GM04503 (cell line): Measurements from ENCODE around the gene ZNHIT2.

Experiments
- DNase-seq: peaks from one replicate; pipeline ENCODE4 v3.0.0-alpha.2; 2012; ENCODE audit warnings: low read depth

The ZNHIT2 gene

GRCh38 chr11:65134240-65134951 lies 16.9 kb upstream of the ZNHIT2 start, which contains the start of gene SYVN1:
Gene SYVN1 (minus strand): TSS chr11:65134519. CDS start chr11:65133601, 918 bp downstream.
- DNase-seq: peak; percentile 66

- no peak for DNase-seq
These were observed 16.2 kb upstream of the ZNHIT2 start for GRCh38 chr11:65133724-65134123.

GRCh38 chr11:65132988-65133700 lies 15.6 kb upstream of the ZNHIT2 start:
- DNase-seq: no peak

GRCh38 chr11:65132238-65132987 lies 14.9 kb upstream of the ZNHIT2 start:
- no peak for DNase-seq

GRCh38 chr11:65131895-65132237 lies 14.4 kb upstream of the ZNHIT2 start:
- DNase-seq: no peak

- DNase-seq: no peak
These were observed 13.9 kb upstream of the ZNHIT2 start for GRCh38 chr11:65131417-65131776.

- DNase-seq: no peak
These were observed 13.3 kb upstream of the ZNHIT2 start for GRCh38 chr11:65130631-65131416.

GRCh38 chr11:65129649-65130441 lies 12.3 kb upstream of the ZNHIT2 start:
- no peak for DNase-seq

- DNase-seq: no peak
These were observed 11.0 kb upstream of the ZNHIT2 start for GRCh38 chr11:65128182-65129145.

GRCh38 chr11:65127473-65128181 lies 10.1 kb upstream of the ZNHIT2 start:
- no peak for DNase-seq

GRCh38 chr11:65126624-65127274 lies 9.2 kb upstream of the ZNHIT2 start:
- no peak for DNase-seq

- no peak for DNase-seq
These were observed 7.9 kb upstream of the ZNHIT2 start for GRCh38 chr11:65125197-65126056.

- DNase-seq: no peak
These were observed 7.1 kb upstream of the ZNHIT2 start for GRCh38 chr11:65124480-65125196.

GRCh38 chr11:65121865-65122696 lies 4.6 kb upstream of the ZNHIT2 start, which contains the start of the genes FAU and MRPL49:
Gene FAU (minus strand): TSS chr11:65122134. CDS start chr11:65121813, 321 bp downstream.
Gene MRPL49 (plus strand): TSS chr11:65122321. CDS start chr11:65122347, 26 bp downstream.
- DNase-seq: peak; percentile 73

GRCh38 chr11:65121447-65121864 lies 4.0 kb upstream of the ZNHIT2 start:
- no peak for DNase-seq

- DNase-seq: no peak
These were observed 3.3 kb upstream of the ZNHIT2 start for GRCh38 chr11:65120831-65121230.
